Measurements from ENCODE around the gene PAK6. TPM values are rescaled to one million over a fixed set of nuclear protein-coding genes. Genes with fewer than 3 reads are reported as not detected.

The PAK6 gene
- total and polyA plus RNA-seq, 9 of the 15 experiments (the other 6 are each of a cell fraction or from before 2014, with no cell fraction given), result 0.03 to 0.74 (median 0.16) TPM; not detected in 2

DNA sequence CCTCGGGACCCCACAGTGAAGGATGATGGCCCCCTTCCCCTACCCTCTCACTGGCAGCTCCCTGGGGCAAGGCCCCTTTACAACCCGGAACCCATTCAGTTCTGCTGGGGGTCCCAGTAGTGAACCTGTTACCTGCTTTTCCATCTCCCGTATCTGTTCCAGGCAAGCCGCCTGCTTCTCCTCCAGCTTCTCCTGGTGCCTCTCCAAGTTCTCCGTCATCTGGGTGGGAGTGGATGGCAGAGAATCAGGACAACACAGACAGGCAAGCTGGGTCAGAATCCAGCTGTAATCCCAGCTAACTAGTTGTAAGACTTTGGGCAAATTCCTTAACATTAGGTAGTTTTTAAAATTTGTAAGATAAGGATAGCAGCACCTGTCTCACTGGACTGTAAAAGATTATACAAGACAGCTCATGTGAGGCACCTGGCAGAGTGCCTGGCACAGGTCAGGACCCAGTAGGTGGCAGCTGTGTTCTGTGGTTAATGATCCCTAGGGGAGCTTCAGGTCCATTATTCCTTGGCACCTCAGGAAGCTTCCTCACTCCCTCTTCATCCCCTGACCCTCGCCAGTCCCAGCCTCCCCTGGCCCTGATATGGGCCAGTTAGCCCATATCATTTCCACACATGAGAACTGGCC, 50.4 kb downstream of the PAK6 start (continued):
- TF ChIP-seq, protein P1, sequence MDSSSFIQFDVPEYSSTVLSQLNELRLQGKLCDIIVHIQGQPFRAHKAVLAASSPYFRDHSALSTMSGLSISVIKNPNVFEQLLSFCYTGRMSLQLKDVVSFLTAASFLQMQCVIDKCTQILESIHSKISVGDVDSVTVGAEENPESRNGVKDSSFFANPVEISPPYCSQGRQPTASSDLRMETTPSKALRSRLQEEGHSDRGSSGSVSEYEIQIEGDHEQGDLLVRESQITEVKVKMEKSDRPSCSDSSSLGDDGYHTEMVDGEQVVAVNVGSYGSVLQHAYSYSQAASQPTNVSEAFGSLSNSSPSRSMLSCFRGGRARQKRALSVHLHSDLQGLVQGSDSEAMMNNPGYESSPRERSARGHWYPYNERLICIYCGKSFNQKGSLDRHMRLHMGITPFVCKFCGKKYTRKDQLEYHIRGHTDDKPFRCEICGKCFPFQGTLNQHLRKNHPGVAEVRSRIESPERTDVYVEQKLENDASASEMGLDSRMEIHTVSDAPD (CRISPR knock-in tag; IDR thresholded peaks at IDR 0.05), result no peak
- no peak for TF ChIP-seq POLR2G (IDR thresholded peaks at IDR 0.05; ENCODE audit: low read depth, low read length)
- TF ChIP-seq TBP (optimal IDR thresholded peaks at IDR 0.05; ENCODE audit: low read depth, low read length), result no peak

GRCh38 chr15:40290545-40290917, 51.7 kb downstream of the PAK6 start:
- no peaks in the 10 kb centered on the region for H3K36me3 ChIP-seq (ENCODE audit: control insufficient read depth, insufficient read depth, low read length)
- H3K79me2 ChIP-seq (ENCODE audit: control insufficient read depth, insufficient read depth, low read length), result no peaks in the 10 kb centered on the region
- DNase-seq (ENCODE audit: extremely low read depth in 1 of 4, low spot score in 3 of 4) (no peak), ATAC-seq (no peak), FAIRE-seq (no peak)
- no peak overlapping the region for H3K27ac ChIP-seq (ENCODE audit: extremely low read depth, low read depth, low read length)
- ChIA-PET CTCF (ENCODE audit: low intra/inter-chr PET ratio) (no interaction called here), POLR2A (interaction anchor here (0.7 to 1.8 kb wide), 3 partner anchors 8 to 36 kb away, joined by 3 to 13 read pairs (median 4); no protein-coding TSS in a partner anchor)
- H3K9ac ChIP-seq (ENCODE audit: insufficient read depth in 1 of 2, low read depth in 2 of 2, low read length in 2 of 2), result peak overlapping the region in 1 of 2 experiments; percentile 79; a peak in 2 of 4 replicates
- H2AFZ ChIP-seq (ENCODE audit: low read depth, low read length), result peak overlapping the region; percentile 69; the same call in 1 of the 2 replicates
- BruUV-seq (replicated peaks), result no TSS peak
- H3K4me2 ChIP-seq (ENCODE audit: insufficient read depth, low read length), result no peak overlapping the region
- H4K20me1 ChIP-seq (replicated peaks; ENCODE audit: control insufficient read depth, insufficient read depth, low read length), result 0 out of 2 replicates have a peak, but pooled peaks cover 2% of the 10 kb centered on the region
- no peaks in the 10 kb centered on the region for H3K9me3 ChIP-seq (replicated peaks; ENCODE audit: control insufficient read depth, insufficient read depth, low read depth, low read length)
- intact Hi-C loops (cut with micrococcal nuclease) (no loop called here), in situ Hi-C loops (cut with MboI) (no loop called here)
- WGBS (ENCODE audit: insufficient coverage, low coverage, missing lambda C conversion rate), result 59% methylated on average over 8 of the region's 12 CpGs
- H3K4me1 ChIP-seq (replicated peaks in 1 of 2; ENCODE audit: control insufficient read depth in 2 of 2, insufficient read depth in 2 of 2, low read length in 2 of 2), result peaks cover 0 to 23% of the 10 kb centered on the region in 2 experiments; a peak in 3 of 5 replicates
- no peak overlapping the region for H3K4me3 ChIP-seq
- H3K9me1 ChIP-seq (ENCODE audit: control insufficient read depth, insufficient read depth, low read length), result no peaks in the 10 kb centered on the region
- H3K27me3 ChIP-seq (ENCODE audit: control insufficient read depth in 2 of 2, insufficient read depth in 2 of 2, low read length in 2 of 2), result peaks cover 3 to 34% of the 10 kb centered on the region in 2 experiments; a peak in 4 of 5 replicates
- no peak for TF ChIP-seq RBM15 (IDR thresholded peaks at IDR 0.05; ENCODE audit: insufficient read depth, low read length)
- TF ChIP-seq ZNF507 (tag; conservative IDR thresholded peaks at IDR 0.05), result no peak
- no peak for TF ChIP-seq ZNF41 (CRISPR knock-in tag; conservative IDR thresholded peaks at IDR 0.05)
- TF ChIP-seq CHD1 (IDR thresholded peaks at IDR 0.05; ENCODE audit: low read length), result no peak
- TF ChIP-seq BCLAF1 (IDR thresholded peaks at IDR 0.05; ENCODE audit: borderline replicate concordance in 1 of 2, control insufficient read depth in 1 of 2, low read depth in 2 of 2, low read length in 1 of 2), result no peak
- no peak for TF ChIP-seq CREBBP (IDR thresholded peaks at IDR 0.05; ENCODE audit: low read depth, low read length)
- TF ChIP-seq EP400 (IDR thresholded peaks at IDR 0.05), result no peak
- no peak for TF ChIP-seq ARID3B (CRISPR knock-in tag; IDR thresholded peaks at IDR 0.05; ENCODE audit: borderline replicate concordance)
- no peak for TF ChIP-seq E2F4 (CRISPR knock-in tag; IDR thresholded peaks at IDR 0.05; ENCODE audit: low read depth)

All from K562 (cell line).